GM19238 (cell line): ENCODE measurements around the gene TNNT3.

Experiments
- DNase-seq: peaks from one replicate; pipeline ENCODE4 v3.0.0; 2011; ENCODE audit warnings: low spot score; ENCODE audit not compliant: insufficient read length

Gene TNNT3

DNA sequence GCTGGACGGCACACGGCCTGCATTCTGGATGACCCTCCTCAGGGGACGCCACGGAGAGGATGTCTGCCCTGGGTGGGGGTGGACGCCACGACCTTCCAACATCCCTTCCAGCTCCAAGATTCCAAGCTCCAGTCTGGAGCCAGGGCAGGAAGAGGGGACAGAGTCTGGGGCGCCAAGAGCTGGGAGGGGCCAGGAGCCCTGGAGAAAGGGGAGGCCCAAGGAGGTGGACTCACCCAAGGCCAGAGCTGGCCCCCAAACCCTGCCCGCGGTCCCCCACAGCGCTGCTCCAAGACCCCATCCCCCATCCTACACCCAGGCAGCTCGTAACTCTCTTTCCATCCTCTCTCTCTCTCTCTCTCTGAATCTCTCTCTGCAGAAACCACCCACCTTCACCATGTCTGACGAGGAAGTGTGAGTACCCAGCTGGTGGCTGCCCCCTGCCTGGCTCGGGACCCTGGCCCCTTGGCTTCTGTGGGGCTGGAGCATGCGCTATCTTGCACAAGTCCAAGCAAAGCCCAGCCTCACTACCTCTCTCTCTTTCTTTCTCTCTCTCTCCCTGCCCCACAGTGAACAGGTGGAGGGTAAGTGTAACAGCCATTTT, 3.1 kb downstream of the TNNT3 start:
- no peak for DNase-seq

DNA sequence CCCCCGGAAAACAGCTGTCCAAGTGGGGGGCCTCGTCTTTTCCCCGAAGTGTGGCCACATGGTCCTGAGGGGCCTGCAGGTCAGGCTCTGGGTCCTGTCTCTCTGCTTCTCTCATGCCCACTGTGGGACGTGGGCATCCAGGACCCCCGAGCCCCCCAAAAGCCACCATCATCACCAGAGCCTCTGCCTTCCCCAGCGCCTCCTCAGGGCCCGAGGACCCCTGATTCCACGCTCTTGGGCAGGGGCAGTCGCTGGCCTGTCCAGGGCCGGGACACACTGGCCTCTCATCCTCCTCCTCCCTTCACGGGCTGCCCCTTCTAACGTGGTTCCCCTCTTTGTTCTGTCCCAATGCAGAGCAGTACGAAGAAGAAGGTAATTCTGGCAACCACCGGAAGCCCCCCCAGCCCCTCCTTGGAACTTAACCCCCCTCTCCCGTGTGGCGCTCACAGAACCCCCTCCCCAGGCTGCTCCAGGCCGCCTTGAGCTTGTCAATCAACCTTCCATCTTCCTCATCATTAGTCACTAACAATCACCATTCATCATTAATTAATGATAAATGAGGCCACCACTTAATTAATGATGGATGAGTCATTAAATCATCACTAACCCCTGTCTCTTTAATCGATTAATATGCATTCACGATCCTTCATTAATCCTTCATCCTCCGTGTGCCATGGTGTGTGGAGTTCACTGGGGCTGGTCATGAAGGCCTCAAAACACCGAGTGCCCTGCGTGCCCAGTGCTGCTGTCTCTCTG, 3.9 kb downstream of the TNNT3 start:
- DNase-seq = no peak

DNA sequence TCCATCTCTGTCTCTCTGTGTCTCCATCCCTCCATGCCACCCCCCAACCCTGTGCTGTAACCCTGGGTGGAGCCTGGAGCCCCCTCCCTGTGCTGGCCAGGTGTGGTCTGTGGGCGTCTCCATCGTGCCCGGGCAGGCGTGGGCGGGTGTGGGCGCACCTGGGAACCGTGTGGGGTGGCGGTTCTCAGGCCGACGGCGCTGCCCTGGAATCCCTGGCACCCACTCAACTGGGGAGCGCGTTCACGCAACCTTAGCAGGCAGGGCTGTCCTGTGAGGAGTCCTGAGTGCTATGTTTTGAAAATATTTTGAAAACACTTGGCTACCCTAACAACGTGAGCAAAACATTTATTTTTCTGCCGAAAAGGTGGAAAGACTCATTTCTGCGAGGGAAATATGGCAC, 4.7 kb downstream of the TNNT3 start:
- no peak for DNase-seq

DNA sequence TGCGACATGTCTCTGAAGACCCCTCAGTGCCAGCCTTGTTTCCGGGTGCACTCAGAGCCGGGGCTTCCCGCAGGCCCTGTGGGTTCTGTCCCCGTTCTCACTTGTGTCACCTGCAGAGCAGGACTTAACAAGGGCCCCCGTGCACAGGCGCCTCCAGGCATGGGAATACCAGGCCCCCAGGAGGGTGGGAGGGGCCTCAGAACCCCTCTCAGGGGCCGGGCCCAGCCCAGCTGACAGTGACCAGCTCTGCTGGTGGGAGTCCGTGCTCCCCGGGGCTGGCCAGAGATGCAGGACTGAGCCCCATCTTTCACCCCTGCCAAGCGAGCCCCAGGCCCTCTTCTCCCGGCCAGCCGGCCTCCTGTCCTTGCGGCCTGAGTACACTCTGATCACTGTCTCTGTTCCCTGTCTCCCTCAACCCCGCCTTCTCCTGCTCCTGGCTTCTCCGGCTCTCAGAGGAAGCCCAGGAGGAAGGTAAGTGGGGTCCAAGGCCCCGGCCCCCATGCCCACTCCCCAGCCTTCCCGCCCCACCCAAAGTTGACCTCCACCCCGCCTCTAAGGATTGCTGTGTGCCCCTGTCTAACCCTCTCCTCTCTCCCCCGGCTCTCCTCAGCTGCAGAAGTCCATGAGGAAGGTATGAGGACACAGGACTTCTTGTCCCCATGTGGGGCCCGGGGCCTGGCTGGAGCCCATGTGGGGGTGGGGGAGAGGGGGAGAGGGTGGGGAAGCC, 5.3 kb downstream of the TNNT3 start:
- DNase-seq = no peak

DNA sequence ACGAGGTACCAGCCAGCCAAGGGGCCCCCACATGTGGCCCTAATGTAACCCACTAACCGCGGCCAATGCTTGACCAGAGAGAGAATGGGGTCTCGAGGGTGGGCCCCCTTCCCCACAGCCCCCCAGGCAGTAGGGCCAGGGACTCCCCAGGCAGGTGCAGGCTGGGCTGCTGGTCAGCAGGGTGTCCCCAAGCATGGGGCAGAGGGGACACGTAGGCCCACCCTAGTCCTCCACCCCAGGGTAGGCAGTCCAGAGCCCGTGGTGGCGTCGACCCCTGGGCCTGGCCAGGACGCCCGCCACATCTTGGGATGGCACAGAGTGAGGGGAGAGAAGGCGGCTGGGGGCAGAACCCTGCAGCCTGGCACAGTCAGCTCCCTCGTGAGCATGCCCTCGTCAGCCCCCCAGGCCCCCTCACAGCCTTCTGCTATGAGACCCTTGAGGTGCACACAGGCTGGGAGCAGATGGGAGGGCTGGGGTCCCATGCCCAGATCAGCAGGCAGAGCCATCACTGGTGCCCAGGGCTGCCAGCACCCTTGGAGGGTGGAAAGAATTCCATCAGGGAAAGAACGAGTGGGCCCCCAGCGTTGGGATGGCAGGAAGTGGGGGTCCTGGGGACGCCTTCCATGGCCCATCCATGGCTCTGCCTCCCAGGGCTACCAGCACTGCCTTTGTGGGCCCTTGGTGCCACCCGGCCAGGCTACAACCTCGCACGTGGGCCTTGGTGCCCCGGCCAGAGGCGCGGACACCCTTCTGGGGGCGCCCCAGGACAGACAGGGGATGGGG, 6.1 kb downstream of the TNNT3 start:
- DNase-seq = no peak

DNA sequence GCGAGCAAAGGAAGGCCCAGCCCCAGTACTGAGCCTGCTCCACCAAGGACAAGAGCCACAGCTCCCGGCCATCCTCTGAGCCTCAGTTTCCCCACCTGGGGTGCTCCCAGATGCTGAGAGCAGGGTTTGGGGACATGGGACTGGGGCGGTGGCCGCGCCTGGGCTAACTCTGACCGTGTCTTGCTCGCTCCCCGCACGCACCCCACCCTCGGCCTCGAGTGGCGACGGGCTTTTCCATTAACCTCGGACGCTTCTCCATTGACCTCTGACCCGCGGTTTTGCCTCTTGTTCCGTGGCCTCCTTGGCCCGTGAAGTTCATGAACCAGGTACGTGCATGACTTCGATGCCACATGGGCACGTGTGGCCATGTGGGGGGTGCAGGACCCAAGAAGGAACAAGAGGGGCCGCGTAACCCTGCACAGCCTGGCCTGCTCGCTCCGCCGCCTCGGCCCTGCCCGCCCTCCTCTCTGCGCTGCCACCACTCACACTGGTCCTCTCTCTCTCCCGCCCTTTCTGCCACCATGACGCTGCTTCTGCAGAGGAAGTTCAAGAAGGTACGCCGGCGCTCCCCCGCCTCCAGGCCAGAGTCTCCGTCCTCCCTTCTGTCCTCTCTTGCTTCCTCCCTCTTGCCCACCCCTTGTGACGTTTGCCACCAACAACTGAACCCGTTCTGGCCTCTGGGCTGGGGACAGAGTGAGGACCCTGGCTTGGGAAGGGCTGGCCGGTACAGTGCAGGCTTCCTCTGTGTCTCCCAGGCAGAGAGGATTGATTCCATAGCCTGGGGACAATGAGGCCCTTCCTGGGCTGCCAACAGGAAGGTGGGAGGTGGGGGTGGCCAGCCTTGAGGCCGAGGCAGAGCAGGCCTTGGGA, 6.9 kb downstream of the TNNT3 start:
- DNase-seq = no peak

DNA sequence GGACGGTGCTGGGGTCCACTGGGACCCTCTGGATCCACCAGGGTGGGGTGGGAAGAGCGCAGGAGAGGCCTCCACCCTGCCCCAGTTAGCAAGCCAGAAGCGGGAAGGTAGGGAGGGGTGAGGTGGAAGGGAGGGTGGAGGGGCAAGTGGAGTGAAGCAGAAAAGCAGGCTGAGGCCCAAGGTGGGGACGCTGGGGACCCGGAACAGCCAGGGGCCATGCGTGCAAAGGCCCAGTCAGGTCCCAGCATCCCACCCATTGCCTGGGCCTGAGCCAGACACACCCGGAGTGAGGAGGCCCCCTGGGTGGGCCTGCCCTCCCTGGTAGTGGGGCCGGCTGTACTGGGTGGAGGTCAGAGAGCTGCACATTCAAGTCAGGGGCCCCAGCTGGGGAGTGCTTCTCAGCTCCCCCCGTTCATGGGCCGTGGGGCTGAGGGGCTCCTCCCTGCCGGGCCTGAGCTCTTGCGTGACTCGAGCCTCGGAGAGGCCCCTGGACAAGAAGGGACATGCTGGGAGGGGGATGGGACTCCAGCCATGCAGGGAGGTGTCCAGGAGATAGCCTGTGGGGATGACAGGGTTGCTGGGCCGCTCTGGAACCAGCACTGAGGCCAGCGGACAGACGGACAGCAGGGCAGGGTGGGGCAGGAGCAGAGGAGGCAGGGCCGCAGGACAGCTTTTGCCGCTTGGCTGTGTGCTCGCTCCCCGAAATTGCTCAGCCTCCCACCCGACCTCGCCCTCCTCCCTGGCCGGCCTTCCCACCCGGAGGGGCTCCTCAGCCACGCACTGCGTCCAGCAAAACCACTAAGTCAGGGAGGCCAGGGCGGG, 7.7 kb downstream of the TNNT3 start:
- no peak for DNase-seq

DNA sequence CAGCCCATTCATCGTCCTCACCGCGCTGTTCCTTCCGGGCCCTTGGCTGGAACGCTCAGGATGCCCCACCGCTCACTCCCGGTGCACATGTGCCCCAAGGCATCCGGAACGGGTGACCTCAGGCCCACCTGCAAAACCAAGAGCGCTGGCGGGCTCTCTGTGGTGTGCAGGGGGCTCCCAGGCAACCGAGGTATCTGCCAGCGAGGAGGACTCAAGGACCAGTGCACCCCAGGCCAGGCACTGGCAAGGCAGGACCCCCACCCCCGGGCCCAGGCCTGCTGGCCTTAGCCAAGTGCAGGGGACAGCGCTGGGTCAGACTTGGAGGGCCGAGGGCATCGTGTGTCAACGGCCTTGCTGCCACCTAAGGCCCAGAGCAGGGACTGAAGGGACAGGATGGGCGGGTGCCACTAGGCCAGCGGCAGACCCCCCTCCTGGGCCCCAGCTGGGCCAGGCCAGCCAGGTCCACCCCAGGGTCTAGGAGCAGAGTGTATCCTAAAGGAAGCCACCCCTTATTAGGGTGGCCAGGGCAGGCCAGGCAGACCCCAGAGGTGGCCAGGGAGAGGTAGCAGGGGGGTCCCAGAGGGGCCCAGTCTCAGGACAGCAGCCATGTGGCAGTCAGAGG, 8.5 kb downstream of the TNNT3 start:
- no peak for DNase-seq

DNA sequence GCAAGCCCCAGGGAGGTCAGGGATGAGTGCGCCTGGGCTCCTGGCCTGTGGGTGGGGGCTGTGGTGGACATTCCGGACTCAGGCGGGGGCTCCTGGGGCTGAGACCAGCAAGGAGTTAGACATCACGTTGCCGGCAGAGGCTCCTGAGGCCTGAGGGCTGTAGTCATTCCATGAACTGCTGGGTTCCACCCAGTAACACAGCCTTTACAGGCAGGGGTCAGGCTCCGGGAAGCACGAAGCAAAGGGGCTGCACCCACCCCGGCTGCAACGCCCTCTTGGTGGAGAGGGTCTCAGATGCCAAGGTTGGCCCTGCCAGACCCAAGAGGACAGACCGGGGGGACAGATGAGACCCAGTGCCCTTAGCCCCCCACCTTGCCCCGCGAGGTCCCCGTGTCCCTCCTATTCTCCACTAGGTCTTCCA, 9.0 kb downstream of the TNNT3 start:
- no peak for DNase-seq

DNA sequence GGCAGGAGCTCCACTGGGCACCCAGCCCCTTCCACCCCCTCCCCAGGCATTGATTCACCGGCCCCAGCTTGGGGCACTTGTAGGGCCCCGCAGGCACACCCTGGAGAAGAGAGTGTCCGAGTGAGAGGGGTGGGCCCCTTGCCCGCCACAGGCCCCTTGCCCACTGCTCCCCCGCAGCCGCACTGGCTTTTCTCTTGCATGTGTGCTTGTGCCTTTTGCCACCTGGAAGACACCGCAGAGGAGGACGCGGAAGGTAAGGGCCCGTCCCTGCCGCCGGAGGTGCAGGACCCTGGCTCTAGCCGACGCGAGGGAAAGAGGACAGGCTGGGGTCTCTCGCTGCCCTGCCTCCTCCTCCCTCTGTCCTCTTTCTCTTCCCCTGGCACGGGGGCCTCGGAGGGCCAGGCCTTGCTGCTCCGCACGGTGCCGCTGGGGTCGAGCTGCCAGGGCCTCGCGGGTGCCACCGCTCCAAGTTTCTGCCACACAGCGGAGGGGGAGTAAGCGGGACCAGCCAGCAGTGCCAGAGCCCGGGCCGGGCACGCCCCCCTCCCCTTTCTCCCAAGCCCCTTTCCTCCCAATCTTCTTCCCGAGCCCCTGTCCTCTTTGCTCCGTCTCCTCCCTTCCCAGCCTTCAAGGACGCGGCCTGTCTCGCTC, 9.5 kb downstream of the TNNT3 start:
- no peak for DNase-seq

DNA sequence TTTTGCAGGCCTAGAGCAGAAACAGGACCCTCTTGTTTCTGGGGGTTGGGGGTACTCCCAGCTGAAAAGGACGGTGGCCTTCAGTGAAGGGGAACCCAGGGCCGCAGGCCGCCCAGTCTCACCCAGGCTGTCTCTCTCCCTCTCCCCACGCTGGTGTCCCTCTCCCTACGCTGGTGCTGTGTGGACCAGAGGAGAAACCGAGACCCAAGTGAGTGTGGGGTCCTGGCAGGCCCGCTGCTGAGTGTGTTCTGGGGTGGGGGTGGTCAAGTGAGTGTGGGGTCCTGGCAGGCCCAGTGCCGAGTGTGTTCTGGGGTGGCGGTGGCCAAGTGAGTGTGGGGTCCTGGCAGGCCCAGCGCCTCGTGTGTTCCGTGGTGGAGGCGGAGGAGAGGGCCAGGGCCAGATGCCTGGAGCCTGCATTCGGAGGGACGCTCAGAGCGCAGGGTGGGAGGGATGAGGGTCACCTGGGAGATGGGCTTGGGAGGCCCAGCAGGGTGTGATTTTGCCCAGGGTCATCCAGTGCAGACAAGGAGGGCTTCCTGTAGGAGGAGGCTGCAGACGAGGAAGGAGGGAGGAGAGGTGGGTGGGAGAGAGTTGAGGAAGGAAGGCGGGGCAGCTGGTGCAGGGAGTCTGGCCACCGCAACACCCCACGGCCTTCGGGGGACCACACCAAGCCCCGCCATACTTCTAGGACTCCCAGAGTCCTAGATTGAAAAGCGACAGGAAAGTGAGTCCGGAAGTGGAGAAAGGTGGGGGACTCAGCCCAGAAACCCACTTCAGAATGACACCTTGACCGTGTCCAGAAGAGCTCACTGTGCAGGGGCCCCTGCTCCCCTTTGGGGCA, 10.3 kb downstream of the TNNT3 start:
- DNase-seq = no peak

DNA sequence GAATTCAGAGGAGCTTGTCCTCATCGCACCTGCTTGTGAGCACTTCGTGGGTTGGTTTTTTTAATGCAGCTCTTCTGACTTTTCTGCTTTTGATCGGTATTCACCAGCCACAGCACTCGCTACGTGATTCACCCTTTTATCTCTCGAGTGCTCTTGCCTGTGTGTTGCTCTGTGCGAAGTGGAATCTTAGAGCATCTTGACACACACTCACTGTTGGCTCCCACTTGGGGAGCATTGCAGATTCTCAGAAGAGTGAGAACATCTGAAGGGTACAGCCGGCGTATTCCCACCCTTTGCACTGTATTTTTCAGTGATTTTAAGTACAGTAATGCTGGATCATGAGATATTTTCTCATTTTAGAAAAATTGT, 10.9 kb downstream of the TNNT3 start:
- DNase-seq = no peak

DNA sequence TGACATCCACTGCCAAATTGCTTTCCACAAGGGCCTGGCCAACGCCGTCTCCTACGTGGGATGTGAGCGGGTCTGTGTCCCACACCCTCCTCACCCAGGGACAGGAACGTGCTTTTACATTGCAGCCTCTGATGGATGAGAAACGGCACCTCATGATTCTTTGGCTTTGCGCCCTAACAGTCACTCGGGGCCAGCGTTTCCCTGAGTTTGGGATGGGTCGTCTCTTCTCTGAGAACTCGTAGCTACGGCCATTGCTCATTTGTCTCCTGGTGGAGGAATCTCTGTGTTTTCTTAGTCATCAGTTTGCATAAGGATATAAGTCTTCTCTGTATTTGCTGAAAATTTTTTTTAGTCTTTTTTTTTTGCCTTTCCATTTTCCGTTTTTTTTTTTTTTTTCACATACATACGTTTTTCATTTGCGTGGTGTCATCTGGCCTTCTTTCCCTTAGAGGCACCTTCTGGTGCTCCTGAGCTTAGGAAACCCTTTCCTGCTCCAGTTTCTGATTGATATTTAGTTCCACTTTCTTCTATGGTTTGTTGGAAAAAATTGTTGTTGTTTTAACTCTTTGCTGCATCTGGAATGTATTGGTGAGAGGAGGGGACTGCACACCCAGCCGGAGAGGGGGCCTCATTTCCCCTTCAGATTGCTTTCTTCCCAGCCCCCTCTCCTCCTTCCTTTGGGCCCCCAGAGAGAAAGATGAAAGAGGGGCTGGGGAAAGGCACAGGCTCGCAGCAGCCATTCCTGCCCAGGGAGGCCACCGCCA, 12.0 kb downstream of the TNNT3 start:
- no peak for DNase-seq

DNA sequence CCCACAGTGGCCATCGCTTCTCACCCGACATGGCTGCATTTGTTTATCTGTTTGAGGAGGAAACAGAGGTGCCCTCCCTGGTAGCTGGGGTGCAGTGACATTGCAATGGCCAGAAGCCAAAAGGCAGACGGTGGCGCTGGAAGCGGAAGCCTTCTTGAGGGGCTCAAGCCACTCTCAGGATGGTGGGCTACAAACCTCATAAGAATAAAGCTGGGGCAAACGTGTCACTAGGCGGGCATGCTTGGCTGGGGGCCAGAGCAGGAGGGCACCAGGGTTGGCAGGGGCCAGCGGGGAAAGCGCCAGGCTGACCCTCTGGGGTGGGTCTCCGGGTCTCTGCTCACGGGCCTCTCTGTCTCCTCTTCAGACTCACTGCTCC, 12.6 kb downstream of the TNNT3 start:
- no peak for DNase-seq

DNA sequence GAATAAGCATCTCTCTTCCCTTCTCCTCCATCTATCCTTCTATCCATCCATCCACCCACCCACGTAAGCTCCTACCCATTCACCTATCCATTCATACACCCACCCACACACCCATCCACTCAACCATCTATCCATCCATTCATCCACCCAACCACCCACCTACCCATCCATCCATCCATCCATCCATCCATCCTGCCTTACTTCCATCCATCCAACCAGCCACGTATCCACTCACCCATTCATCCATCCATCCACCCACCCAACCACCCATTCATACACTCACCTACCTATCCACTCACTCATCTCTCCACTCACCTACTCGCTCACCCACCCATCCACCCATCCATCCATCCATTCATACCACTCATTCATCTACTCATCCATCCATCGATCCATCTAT, 13.2 kb downstream of the TNNT3 start:
- DNase-seq = no peak

DNA sequence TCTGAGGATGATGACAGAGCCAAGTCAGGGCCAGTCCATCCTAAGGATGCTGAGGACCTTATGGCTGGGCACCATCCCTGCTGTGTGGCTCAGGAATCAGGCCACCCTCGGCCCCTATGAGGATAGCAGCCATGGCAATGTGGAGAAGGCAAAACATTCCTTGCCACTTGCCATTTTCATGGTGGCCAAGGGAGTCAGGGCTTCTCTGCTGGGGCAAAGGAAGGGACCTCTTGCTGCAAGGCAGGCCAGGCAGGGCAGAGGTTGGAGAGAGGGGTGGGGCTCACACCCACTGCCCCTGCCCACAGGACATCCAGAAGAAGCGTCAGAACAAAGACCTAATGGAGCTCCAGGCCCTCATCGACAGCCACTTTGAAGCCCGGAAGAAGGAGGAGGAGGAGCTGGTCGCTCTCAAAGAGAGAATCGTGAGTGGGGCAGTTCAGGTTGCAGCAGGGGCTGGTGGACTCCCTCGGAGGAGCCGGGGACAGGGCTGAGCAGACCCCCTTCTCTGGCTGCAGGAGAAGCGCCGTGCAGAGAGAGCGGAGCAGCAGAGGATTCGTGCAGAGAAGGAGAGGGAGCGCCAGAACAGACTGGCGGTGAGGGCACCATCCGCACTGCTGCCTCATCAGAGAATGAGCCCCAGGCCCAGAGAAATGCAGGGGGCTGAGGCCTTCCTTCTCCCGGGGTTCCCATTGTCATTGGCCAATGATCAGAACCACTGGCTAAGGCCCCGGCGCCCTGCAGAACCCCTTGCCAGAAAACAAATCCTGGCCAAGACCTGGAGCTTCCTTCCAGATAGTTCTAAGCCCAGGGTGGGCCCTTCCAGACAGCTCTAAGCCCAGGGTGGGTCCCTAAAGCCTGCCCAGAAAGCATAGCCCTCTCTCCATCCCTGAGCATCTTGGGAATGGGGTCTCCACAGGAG, 14.2 kb downstream of the TNNT3 start:
- DNase-seq = no peak
